Progenitor cell of endocrine pancreas (in vitro differentiated cells): ENCODE measurements around the gene DTNA. TPM values are rescaled to one million over a fixed set of nuclear protein-coding genes. Genes with fewer than 3 reads are reported as not detected.

Experiments
- DNase-seq: peaks from one replicate; pipeline ENCODE4 v3.0.0; 2021; ENCODE audit warnings: low spot score; ENCODE audit not compliant: unreplicated experiment
- H3K27ac Mint-ChIP-seq: 2 replicates; pipeline ENCODE4 v1.8.0; 2021; ENCODE audit warnings: mild to moderate bottlenecking, moderate library complexity, mixed read lengths
- H3K27me3 Mint-ChIP-seq: 2 replicates; pipeline ENCODE4 v1.8.0; 2021; ENCODE audit warnings: mixed read lengths
- H3K36me3 Mint-ChIP-seq: 2 replicates; pipeline ENCODE4 v1.8.0; 2022; ENCODE audit warnings: mixed read lengths; ENCODE audit not compliant: insufficient read depth
- H3K4me1 Mint-ChIP-seq: 2 replicates; pipeline ENCODE4 v1.8.0; 2021; ENCODE audit warnings: low read depth, mixed read lengths
- H3K4me3 Mint-ChIP-seq: 2 replicates; pipeline ENCODE4 v1.8.0; 2021; ENCODE audit warnings: low read depth, mild to moderate bottlenecking, moderate library complexity, mixed read lengths
- H3K9me3 Mint-ChIP-seq: 2 replicates; pipeline ENCODE4 v1.8.0; 2021; ENCODE audit warnings: low read depth, mixed read lengths
- total RNA-seq: library from RNA; stranded (reverse); gene quantifications from 2 replicates; pipeline ENCODE4 v1.2.1, GENCODE V29; 2021
- TF ChIP-seq, protein P1 (sequence below): fragments of 200-600 bp; sonication (generic); IDR thresholded peaks from one replicate; pipeline ENCODE4 v1.5.0; 2021; ENCODE audit warnings: antibody characterized with exemption, mild to moderate bottlenecking; ENCODE audit not compliant: unreplicated experiment

Gene DTNA
- total RNA-seq, 1 donor from 2014 or later: 25.4 TPM

DNA sequence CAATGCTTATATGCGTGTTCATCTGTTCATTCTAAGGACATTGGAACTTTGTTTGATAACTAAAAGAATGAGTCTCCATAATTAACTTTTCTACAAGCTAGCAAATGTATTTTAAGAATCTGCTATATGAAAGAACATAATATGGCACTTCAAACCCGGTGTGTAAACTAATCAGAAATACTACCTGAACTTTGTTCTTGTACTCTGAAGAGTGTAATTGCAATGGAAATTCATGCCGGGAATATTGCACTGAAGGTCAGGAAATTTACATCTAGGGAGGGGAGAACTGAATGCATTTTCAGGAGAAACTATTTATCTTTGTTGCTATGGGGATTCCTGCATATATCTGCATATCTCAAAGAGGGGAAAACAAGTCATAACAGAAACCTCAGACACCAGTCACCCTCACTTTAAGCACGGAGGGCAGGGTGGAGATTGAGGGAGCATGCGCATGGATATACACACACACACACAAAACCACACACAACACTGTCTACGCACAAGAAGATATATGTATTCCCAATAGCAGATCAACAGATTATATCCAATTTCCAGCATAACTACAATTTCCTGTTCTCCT is 76.2 kb downstream of the DTNA start:
- Mint-ChIP-seq H3K9me3 (no peaks in the 10 kb centered on the region), H3K4me1 (no peaks in the 10 kb centered on the region), H3K27ac (no peak overlapping the region), H3K27me3 (no peaks in the 10 kb centered on the region), H3K36me3 (no peaks in the 10 kb centered on the region), H3K4me3 (no peak overlapping the region)
- no peak for DNase-seq
- TF ChIP-seq, protein P1, sequence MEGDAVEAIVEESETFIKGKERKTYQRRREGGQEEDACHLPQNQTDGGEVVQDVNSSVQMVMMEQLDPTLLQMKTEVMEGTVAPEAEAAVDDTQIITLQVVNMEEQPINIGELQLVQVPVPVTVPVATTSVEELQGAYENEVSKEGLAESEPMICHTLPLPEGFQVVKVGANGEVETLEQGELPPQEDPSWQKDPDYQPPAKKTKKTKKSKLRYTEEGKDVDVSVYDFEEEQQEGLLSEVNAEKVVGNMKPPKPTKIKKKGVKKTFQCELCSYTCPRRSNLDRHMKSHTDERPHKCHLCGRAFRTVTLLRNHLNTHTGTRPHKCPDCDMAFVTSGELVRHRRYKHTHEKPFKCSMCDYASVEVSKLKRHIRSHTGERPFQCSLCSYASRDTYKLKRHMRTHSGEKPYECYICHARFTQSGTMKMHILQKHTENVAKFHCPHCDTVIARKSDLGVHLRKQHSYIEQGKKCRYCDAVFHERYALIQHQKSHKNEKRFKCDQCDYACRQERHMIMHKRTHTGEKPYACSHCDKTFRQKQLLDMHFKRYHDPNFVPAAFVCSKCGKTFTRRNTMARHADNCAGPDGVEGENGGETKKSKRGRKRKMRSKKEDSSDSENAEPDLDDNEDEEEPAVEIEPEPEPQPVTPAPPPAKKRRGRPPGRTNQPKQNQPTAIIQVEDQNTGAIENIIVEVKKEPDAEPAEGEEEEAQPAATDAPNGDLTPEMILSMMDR: no peak

- Mint-ChIP-seq H3K9me3 (peaks cover 5% of the 10 kb centered on the region), H3K4me1 (no peaks in the 10 kb centered on the region), H3K4me3 (no peak overlapping the region), H3K27ac (no peak overlapping the region), H3K27me3 (no peaks in the 10 kb centered on the region), H3K36me3 (peaks cover 6% of the 10 kb centered on the region)
- DNase-seq: no peak
- TF ChIP-seq, protein P1: peak; percentile 90
These were observed 77.9 kb downstream of the DTNA start for GRCh38 chr18:34787931-34788532.

DNA sequence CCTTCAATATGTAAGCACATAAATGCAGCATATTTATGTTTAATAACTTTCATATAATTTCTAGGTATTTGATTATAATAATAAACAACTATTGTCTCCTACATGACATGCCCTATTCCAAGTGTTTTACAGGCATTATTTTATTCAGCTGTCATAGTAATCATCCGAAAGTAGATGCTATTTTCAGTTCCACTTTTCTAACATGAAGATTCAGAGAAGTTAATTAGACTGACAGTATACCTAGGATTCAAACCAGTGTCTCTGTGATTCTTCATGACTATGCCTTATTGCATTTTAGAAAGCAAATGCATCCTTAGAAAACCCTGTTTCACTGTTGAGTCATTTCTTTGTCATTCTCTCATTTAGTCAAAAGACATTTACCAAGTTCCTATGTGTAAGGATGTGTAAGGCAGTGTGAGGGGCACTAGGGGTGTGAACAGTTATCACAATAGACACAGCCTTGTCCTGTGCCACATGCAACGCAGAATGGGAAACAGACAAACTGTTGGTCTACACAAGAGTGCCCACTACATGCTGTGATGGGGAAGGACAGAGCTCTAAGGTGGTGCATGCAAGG is 79.8 kb downstream of the DTNA start:
- Mint-ChIP-seq H3K36me3 (peaks cover 9% of the 10 kb centered on the region), H3K9me3 (peaks cover 5% of the 10 kb centered on the region), H3K27ac (no peak overlapping the region), H3K4me1 (no peaks in the 10 kb centered on the region), H3K4me3 (no peak overlapping the region), H3K27me3 (no peaks in the 10 kb centered on the region)
- DNase-seq: no peak
- TF ChIP-seq, protein P1: no peak

- Mint-ChIP-seq H3K9me3 (peaks cover 5% of the 10 kb centered on the region), H3K27me3 (no peaks in the 10 kb centered on the region), H3K4me3 (no peak overlapping the region), H3K27ac (no peak overlapping the region), H3K4me1 (no peaks in the 10 kb centered on the region), H3K36me3 (peaks cover 9% of the 10 kb centered on the region)
- TF ChIP-seq, protein P1: no peak
- no peak for DNase-seq
These were observed 84.2 kb downstream of the DTNA start for GRCh38 chr18:34794348-34794747.

DNA sequence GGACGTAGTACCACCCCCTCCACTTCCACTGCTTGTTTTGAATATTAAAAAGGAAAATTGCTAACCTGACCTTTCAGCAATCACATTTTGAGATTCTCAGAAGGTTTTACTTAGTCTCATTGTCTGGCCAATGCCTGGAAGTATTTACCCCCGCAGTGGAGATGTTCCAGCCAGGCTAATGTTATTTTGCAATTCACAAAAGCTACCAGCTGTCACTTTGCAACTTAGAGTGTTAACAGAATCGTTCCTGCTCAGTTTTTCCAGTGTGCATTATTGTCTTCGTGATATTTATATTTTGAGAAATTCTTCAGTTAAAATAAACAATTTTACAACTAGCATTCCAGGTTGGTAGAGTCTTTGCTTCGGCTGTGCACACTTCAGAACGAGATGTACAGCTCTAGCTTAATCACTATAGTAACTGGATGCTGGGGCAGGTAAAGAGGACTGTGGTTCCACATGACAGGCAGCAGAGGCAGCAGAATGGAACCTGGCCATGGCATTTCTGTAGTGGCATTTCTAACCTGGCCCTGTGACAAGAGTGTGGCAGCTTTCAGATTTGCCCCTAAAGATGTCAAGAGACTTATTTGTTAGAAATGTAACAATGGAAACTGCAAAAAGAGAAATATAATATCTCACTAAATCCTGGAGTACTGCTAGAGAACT is 85.1 kb downstream of the DTNA start:
- Mint-ChIP-seq H3K4me1 (no peaks in the 10 kb centered on the region), H3K27ac (no peak overlapping the region), H3K36me3 (peaks cover 9% of the 10 kb centered on the region), H3K4me3 (no peak overlapping the region), H3K27me3 (no peaks in the 10 kb centered on the region), H3K9me3 (peaks cover 5% of the 10 kb centered on the region)
- TF ChIP-seq, protein P1: no peak
- no peak for DNase-seq
